Measurements from ENCODE around the gene ZGPAT.

ZGPAT gene

DNA sequence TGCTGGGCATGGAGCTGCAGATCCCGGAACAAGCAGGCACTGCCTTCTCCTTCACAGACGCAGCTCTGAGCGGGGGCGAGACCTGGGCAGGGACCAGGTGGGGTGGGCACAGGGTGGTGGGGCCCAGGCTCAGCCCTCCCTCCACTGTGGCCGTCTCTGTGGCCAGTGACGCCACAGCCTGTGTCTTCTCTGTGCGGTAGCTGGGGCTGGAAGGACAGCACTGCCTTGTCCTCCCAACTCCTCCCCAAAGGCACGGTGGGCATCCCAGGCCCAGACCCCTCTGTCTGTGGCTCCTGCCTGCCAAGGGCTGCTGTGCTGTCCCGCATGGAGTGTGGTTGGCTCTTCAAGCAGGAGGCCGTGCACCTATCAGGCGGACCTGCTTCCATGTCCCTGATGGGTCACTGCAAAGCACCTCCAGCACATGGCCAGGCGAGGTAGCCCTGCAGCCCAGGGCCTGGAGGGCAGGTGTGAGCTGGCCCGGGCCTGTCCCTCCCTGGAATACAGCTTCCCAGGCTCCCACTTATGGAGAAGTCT lies 26.2 kb upstream of the ZGPAT start:
- Histone ChIP-seq H3K4me2 (ENCODE audit: low read depth, low read length, poor library complexity, severe bottlenecking) (no peak overlapping the region), H4K20me1 (ENCODE audit: insufficient read depth, low read length, poor library complexity, severe bottlenecking) (no peaks in the 10 kb centered on the region), H3K9me2 (replicated peaks; ENCODE audit: low read depth, low read length) (no peaks in the 10 kb centered on the region), H3K9me3 (ENCODE audit: insufficient read depth, low read depth, low read length) (no peaks in the 10 kb centered on the region), H3K27me3 (ENCODE audit: insufficient read depth, low read length, poor library complexity, severe bottlenecking) (no peaks in the 10 kb centered on the region), H3K79me2 (ENCODE audit: insufficient read depth, low read length) (no peaks in the 10 kb centered on the region), H2AFZ (ENCODE audit: low read length) (no peak overlapping the region), H3F3A (ENCODE audit: low read depth) (no peaks in the 10 kb centered on the region), H3K4me3 (ENCODE audit: low read length, poor library complexity, severe bottlenecking) (no peak overlapping the region), H3K4me1 (ENCODE audit: insufficient read depth, low read length, poor library complexity, severe bottlenecking) (peaks cover 4% of the 10 kb centered on the region), H3K9ac (ENCODE audit: low read depth, low read length, poor library complexity, severe bottlenecking) (no peak overlapping the region), H3K36me3 (ENCODE audit: insufficient read depth, low read length) (no peaks in the 10 kb centered on the region)
- TF ChIP-seq EZH2phosphoT487 (IDR thresholded peaks at IDR 0.05; ENCODE audit: borderline replicate concordance), result no peak

- H3K4me1 ChIP-seq (ENCODE audit: insufficient read depth, low read length, poor library complexity, severe bottlenecking), result peaks cover 4% of the 10 kb centered on the region
- no peak overlapping the region for H3K4me2 ChIP-seq (ENCODE audit: low read depth, low read length, poor library complexity, severe bottlenecking)
- no peak overlapping the region for H3K9ac ChIP-seq (ENCODE audit: low read depth, low read length, poor library complexity, severe bottlenecking)
- no peaks in the 10 kb centered on the region for H3K27me3 ChIP-seq (ENCODE audit: insufficient read depth, low read length, poor library complexity, severe bottlenecking)
- H3K36me3 ChIP-seq (ENCODE audit: insufficient read depth, low read length), result no peaks in the 10 kb centered on the region
- H3K9me2 ChIP-seq (replicated peaks; ENCODE audit: low read depth, low read length), result no peaks in the 10 kb centered on the region
- TF ChIP-seq CTCF (conservative IDR thresholded peaks at IDR 0.05; ENCODE audit: low read length), result no peak
- no peak for TF ChIP-seq EZH2phosphoT487 (IDR thresholded peaks at IDR 0.05; ENCODE audit: borderline replicate concordance)
- H4K20me1 ChIP-seq (ENCODE audit: insufficient read depth, low read length, poor library complexity, severe bottlenecking), result no peaks in the 10 kb centered on the region
- H3K4me3 ChIP-seq (ENCODE audit: low read length, poor library complexity, severe bottlenecking), result no peak overlapping the region
- H3F3A ChIP-seq (ENCODE audit: low read depth), result no peaks in the 10 kb centered on the region
- H3K9me3 ChIP-seq (ENCODE audit: insufficient read depth, low read depth, low read length), result no peaks in the 10 kb centered on the region
- no peaks in the 10 kb centered on the region for H3K79me2 ChIP-seq (ENCODE audit: insufficient read depth, low read length)
- H2AFZ ChIP-seq (ENCODE audit: low read length), result no peak overlapping the region
Measured at GRCh38 chr20:63682384-63683139, 25.3 kb upstream of the ZGPAT start.

GRCh38 chr20:63685269-63686026 lies 22.4 kb upstream of the ZGPAT start:
- H3K4me3 ChIP-seq (ENCODE audit: low read length, poor library complexity, severe bottlenecking), result no peak overlapping the region
- H3K9ac ChIP-seq (ENCODE audit: low read depth, low read length, poor library complexity, severe bottlenecking), result no peak overlapping the region
- H3K9me2 ChIP-seq (replicated peaks; ENCODE audit: low read depth, low read length), result no peaks in the 10 kb centered on the region
- H3K4me2 ChIP-seq (ENCODE audit: low read depth, low read length, poor library complexity, severe bottlenecking), result no peak overlapping the region
- TF ChIP-seq CTCF (conservative IDR thresholded peaks at IDR 0.05; ENCODE audit: low read length), result no peak
- no peak for TF ChIP-seq EZH2phosphoT487 (IDR thresholded peaks at IDR 0.05; ENCODE audit: borderline replicate concordance)
- H3K27me3 ChIP-seq (ENCODE audit: insufficient read depth, low read length, poor library complexity, severe bottlenecking), result no peaks in the 10 kb centered on the region
- no peaks in the 10 kb centered on the region for H3F3A ChIP-seq (ENCODE audit: low read depth)
- peaks cover 4% of the 10 kb centered on the region for H3K4me1 ChIP-seq (ENCODE audit: insufficient read depth, low read length, poor library complexity, severe bottlenecking)
- H3K36me3 ChIP-seq (ENCODE audit: insufficient read depth, low read length), result no peaks in the 10 kb centered on the region
- H2AFZ ChIP-seq (ENCODE audit: low read length), result no peak overlapping the region
- no peaks in the 10 kb centered on the region for H3K9me3 ChIP-seq (ENCODE audit: insufficient read depth, low read depth, low read length)
- H3K79me2 ChIP-seq (ENCODE audit: insufficient read depth, low read length), result no peaks in the 10 kb centered on the region
- no peaks in the 10 kb centered on the region for H4K20me1 ChIP-seq (ENCODE audit: insufficient read depth, low read length, poor library complexity, severe bottlenecking)
